ENCODE data around the gene PTPRT. TPM values are rescaled to one million over a fixed set of nuclear protein-coding genes. Genes with fewer than 3 reads are reported as not detected.

PTPRT gene
- total RNA-seq, 2 experiments from 2014 or later: not detected

DNA sequence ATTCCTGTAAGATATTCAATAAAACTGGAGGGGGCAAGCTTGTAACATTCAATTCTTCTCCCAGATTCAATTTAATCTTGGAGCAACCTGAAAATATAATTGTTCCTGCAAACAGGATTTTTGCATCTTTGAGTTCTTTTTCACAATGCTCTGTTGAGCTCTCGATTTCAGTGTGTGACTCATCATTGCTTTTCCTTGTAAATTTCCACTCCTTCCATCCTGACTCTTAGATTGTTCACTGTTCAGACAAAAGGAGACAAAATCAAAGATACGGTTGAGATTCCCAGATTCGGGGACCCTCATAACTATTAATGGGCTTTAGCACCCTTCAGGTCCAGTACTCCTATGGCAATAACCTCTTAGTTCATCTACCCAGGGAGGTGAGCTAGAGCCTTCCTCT is 999.6 kb downstream of the PTPRT start:
- Mint-ChIP-seq H3K27me3 (peaks cover 3% of the 10 kb centered on the region), H3K9me3 (peaks cover 4% of the 10 kb centered on the region), H3K36me3 (ENCODE audit: low read depth) (no peaks in the 10 kb centered on the region), H3K4me1 (ENCODE audit: low read depth) (no peaks in the 10 kb centered on the region), H3K4me3 (no peak overlapping the region), H3K27ac (no peak overlapping the region)
- ChIA-PET CTCF (no interaction called here), POLR2A (no interaction called here)
- DNase-seq: no peak
- TF ChIP-seq, protein P1, sequence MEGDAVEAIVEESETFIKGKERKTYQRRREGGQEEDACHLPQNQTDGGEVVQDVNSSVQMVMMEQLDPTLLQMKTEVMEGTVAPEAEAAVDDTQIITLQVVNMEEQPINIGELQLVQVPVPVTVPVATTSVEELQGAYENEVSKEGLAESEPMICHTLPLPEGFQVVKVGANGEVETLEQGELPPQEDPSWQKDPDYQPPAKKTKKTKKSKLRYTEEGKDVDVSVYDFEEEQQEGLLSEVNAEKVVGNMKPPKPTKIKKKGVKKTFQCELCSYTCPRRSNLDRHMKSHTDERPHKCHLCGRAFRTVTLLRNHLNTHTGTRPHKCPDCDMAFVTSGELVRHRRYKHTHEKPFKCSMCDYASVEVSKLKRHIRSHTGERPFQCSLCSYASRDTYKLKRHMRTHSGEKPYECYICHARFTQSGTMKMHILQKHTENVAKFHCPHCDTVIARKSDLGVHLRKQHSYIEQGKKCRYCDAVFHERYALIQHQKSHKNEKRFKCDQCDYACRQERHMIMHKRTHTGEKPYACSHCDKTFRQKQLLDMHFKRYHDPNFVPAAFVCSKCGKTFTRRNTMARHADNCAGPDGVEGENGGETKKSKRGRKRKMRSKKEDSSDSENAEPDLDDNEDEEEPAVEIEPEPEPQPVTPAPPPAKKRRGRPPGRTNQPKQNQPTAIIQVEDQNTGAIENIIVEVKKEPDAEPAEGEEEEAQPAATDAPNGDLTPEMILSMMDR (IDR thresholded peaks at IDR 0.05): no peak
- no peak for ATAC-seq
- intact Hi-C loops (cut with micrococcal nuclease): no loop called here

DNA sequence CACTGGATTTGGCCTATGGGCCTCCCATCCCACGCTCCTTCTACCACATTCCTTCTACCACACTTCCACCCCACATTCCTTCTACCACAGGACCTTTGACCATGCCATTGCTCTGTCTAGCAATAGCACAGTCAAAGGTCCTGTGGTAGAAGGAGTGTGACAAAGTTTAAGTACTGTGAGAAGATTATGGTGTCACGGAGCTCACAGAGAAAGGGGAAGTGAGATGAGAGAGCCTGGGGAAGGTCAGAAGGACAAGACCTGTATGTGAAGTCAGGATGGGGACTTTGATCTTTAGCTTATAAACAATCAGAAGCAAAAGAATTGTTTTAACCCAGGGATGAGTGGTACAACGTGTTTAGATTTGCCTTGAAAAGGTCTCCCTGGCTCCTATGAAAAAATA is 1003.4 kb downstream of the PTPRT start:
- DNase-seq (no peak), ATAC-seq (no peak)
- no peaks in the 10 kb centered on the region for H3K36me3 Mint-ChIP-seq (ENCODE audit: low read depth)
- peaks cover 3% of the 10 kb centered on the region for H3K27me3 Mint-ChIP-seq
- H3K4me3 Mint-ChIP-seq: no peak overlapping the region
- peaks cover 5% of the 10 kb centered on the region for H3K9me3 Mint-ChIP-seq
- intact Hi-C loops (cut with micrococcal nuclease): no loop called here
- POLR2A ChIA-PET: no interaction called here
- no peaks in the 10 kb centered on the region for H3K4me1 Mint-ChIP-seq (ENCODE audit: low read depth)
- TF ChIP-seq, protein P1 (IDR thresholded peaks at IDR 0.05): no peak
- no peak overlapping the region for H3K27ac Mint-ChIP-seq
- CTCF ChIA-PET: no interaction called here

DNA sequence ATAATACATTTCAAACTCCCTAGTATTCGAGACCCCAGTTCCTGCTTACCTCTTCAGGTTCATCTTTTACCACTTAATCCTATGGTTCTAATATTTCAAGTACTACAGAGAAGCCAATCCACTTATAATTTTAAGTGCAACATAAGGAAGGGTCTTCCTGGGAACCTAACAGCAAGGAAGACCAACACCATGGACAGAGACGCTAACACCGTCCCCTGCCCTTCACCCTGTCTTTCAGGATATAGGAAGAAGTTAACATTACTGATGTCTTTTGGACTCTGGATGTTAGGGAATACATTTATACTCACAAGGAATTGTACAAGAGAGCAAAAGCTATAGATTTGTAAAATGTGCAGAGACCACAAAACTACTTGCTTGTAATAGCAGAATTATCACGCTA is 1006.6 kb downstream of the PTPRT start:
- Mint-ChIP-seq H3K4me3 (no peak overlapping the region), H3K27ac (no peak overlapping the region)
- CTCF ChIA-PET: no interaction called here

DNA sequence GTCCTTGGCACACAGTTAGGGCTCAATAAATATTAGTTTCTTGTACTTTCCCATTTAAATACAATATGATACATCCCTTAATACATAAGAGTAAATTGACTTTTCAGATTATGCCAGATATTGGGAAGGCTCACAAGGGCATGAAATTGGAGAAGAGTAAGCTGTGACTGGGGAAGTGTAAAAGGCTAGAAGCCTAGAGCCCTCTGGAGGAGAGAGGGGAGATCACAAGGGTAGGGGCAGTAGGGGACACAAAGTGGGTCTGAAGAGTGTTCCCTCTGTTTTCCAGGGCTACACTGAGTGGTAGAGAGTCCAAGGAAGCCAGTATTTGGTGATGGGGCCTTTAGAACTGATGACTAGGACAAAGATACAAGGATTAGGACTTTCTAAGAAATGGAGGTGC is 1008.6 kb downstream of the PTPRT start:
- no peaks in the 10 kb centered on the region for H3K36me3 Mint-ChIP-seq (ENCODE audit: low read depth)
- no peak for DNase-seq
- no peak for ATAC-seq
- no peaks in the 10 kb centered on the region for H3K4me1 Mint-ChIP-seq (ENCODE audit: low read depth)
- no peaks in the 10 kb centered on the region for H3K27me3 Mint-ChIP-seq
- no peak overlapping the region for H3K4me3 Mint-ChIP-seq
- H3K27ac Mint-ChIP-seq: no peak overlapping the region
- TF ChIP-seq, protein P1 (IDR thresholded peaks at IDR 0.05): no peak
- intact Hi-C loops (cut with micrococcal nuclease): no loop called here
- ChIA-PET CTCF (no interaction called here), POLR2A (no interaction called here)
- peaks cover 1% of the 10 kb centered on the region for H3K9me3 Mint-ChIP-seq

More for the DNA sequence above, 1006.6 kb downstream of the PTPRT start:
- ATAC-seq (no peak), DNase-seq (no peak)
- peaks cover 5% of the 10 kb centered on the region for H3K9me3 Mint-ChIP-seq
- intact Hi-C loops (cut with micrococcal nuclease): no loop called here
- POLR2A ChIA-PET: no interaction called here
- TF ChIP-seq, protein P1 (IDR thresholded peaks at IDR 0.05): no peak
- no peaks in the 10 kb centered on the region for H3K4me1 Mint-ChIP-seq (ENCODE audit: low read depth)
- peaks cover 3% of the 10 kb centered on the region for H3K27me3 Mint-ChIP-seq
- H3K36me3 Mint-ChIP-seq (ENCODE audit: low read depth): no peaks in the 10 kb centered on the region

DNA sequence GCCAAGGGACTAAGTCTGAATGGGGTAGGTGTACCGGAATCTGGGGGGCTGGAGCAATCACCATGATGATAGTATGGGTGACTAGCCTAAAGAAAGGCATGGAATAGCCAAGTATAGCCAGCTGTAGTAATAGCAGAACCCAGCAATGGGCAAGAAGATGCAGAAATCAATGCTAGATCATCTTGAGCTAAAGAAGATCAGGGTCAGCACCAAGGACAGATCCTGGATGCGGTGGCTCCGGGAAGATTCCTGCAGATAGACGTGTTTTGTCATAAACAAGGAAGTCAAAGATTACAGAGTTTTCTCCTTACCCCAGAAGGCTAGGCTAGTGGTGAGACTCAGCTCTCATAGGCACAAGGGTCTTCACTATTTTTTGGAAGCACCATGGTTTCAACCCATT is 1009.9 kb downstream of the PTPRT start:
- H3K4me1 Mint-ChIP-seq (ENCODE audit: low read depth): no peaks in the 10 kb centered on the region
- H3K9me3 Mint-ChIP-seq: peaks cover 1% of the 10 kb centered on the region
- no peak overlapping the region for H3K4me3 Mint-ChIP-seq

More for the DNA sequence above, 1009.9 kb downstream of the PTPRT start:
- Mint-ChIP-seq H3K36me3 (ENCODE audit: low read depth) (no peaks in the 10 kb centered on the region), H3K27ac (no peak overlapping the region), H3K27me3 (no peaks in the 10 kb centered on the region)
- ChIA-PET POLR2A (no interaction called here), CTCF (no interaction called here)
- TF ChIP-seq, protein P1 (IDR thresholded peaks at IDR 0.05): no peak
- DNase-seq (no peak), ATAC-seq (no peak)
- intact Hi-C loops (cut with micrococcal nuclease): no loop called here

Data from activated CD8-positive, alpha-beta T cell treated with anti-CD3 and anti-CD28 coated beads for 36 hours (primary cell).